MM.1S (cell line): ENCODE results near the gene RFESD.

Experiments
- CTCF ChIP-seq: fragments of 300-600 bp; sonication (generic); IDR thresholded peaks from 2 replicates; pipeline ENCODE4 v1.5.1; 2016; ENCODE audit warnings: antibody characterized with exemption, low read length, mixed read lengths
- EZH2 ChIP-seq: fragments of 300-600 bp; sonication (generic); optimal IDR thresholded peaks from 2 replicates; pipeline ENCODE3; 2017; ENCODE audit warnings: low read depth, mild to moderate bottlenecking, antibody characterized with exemption, low read length, mixed read lengths
- EZH2phosphoT487 ChIP-seq: fragments of 300-600 bp; sonication (generic); IDR thresholded peaks from 2 replicates; pipeline ENCODE4 v1.6.1; 2018; ENCODE audit warnings: antibody characterized with exemption, low read length

GRCh38 chr5:95667061-95667618 is 20.6 kb downstream of the RFESD start:
- TF ChIP-seq CTCF (no peak), EZH2 (no peak), EZH2phosphoT487 (no peak)
